ENCODE results near the gene BIRC6. TPM values are rescaled to one million over a fixed set of nuclear protein-coding genes. Genes with fewer than 3 reads are reported as not detected.

Gene BIRC6
- total and polyA plus RNA-seq, 2 of the 8 experiments (the other 6 are each of a cell fraction or from before 2014, with no cell fraction given) = 32.5 to 69.5 TPM

DNA sequence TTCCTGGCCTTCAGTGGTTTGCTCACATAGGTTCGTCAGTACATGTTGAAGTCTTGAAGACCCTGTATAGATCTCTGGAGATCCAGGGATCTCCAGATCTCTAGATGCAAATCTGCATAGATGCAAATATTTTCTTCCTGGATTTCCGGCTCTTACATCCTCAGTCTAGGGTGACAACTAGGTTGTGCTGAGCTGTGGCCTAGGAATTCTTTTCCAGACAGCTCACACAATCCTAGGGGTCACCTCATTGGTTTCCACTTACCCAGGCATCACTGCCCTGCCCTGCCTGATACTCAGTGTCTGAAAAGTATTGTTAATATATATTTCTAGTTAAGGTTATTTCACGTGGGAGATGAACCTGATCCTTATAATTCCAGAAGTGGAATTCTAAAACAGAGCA, 165.9 kb downstream of the BIRC6 start:
- DNase-seq (ENCODE audit: low read depth in 1 of 2, low spot score in 2 of 2) (no peak), FAIRE-seq (no peak)
- Histone ChIP-seq H3K27ac (ENCODE audit: low read depth, low read length) (no peak overlapping the region), H3K56ac (replicated peaks; ENCODE audit: insufficient read length, low read depth, low read length) (no peak overlapping the region), H3K23ac (ENCODE audit: insufficient read length) (no peak overlapping the region), H2AFZ (ENCODE audit: low read length) (no peak overlapping the region), H4K91ac (replicated peaks; ENCODE audit: insufficient read length, low read length) (no peak overlapping the region), H3K18ac (ENCODE audit: extremely low read depth, low read length) (no peak overlapping the region), H3K4me1 (replicated peaks in 1 of 4; ENCODE audit: control insufficient read depth in 3 of 4, insufficient read depth in 4 of 4, low read length in 3 of 4) (no peaks in the 10 kb centered on the region), H3K14ac (ENCODE audit: insufficient read length) (no peak overlapping the region), H3K79me2 (ENCODE audit: control insufficient read depth in 1 of 2, insufficient read depth in 2 of 2, low read length in 2 of 2) (no peaks in the 10 kb centered on the region), H3K9me3 (ENCODE audit: insufficient read depth in 2 of 2, low read depth in 1 of 2, low read length in 1 of 2) (no peaks in the 10 kb centered on the region), H4K8ac (ENCODE audit: extremely low read depth, insufficient read depth, low read length) (no peak overlapping the region), H2BK5ac (ENCODE audit: low read depth, low read length) (no peak overlapping the region), H2BK15ac (ENCODE audit: low read length) (no peak overlapping the region), H3K79me1 (ENCODE audit: low read depth, low read length) (no peaks in the 10 kb centered on the region), H3K27me3 (replicated peaks in 1 of 4; ENCODE audit: control insufficient read depth in 3 of 4, extremely low read depth in 1 of 4, insufficient read depth in 3 of 4, low read length in 3 of 4) (no peaks in the 10 kb centered on the region), H4K20me1 (replicated peaks in 1 of 2; ENCODE audit: control insufficient read depth in 1 of 2, insufficient read depth in 2 of 2, low read length in 2 of 2) (peaks cover 0 to 2% of the 10 kb centered on the region in 2 experiments), H2BK20ac (ENCODE audit: low read length) (no peak overlapping the region), H3K36me3 (ENCODE audit: control insufficient read depth in 2 of 4, insufficient read depth in 4 of 4, low read length in 3 of 4) (peaks cover 6 to 60% (median 25%) of the 10 kb centered on the region in 4 experiments), H3K23me2 (ENCODE audit: low read depth, low read length) (no peaks in the 10 kb centered on the region), H3K4me2 (ENCODE audit: insufficient read depth in 1 of 2, low read depth in 2 of 2, low read length in 2 of 2) (no peak overlapping the region), H2AK5ac (ENCODE audit: low read depth, low read length) (no peak overlapping the region), H2BK12ac (ENCODE audit: low read depth, low read length) (no peak overlapping the region), H3K4me3 (ENCODE audit: extremely low read depth in 1 of 4, insufficient read depth in 2 of 4, low read depth in 3 of 4, low read length in 4 of 4) (no peak overlapping the region), H3K4ac (replicated peaks; ENCODE audit: insufficient read length, low read depth, low read length) (no peak overlapping the region), H4K5ac (ENCODE audit: insufficient read length, low read depth, low read length) (no peak overlapping the region), H3K9ac (replicated peaks in 1 of 4; ENCODE audit: extremely low read depth in 1 of 4, low read depth in 3 of 4, low read length in 3 of 4) (no peak overlapping the region), H2BK120ac (replicated peaks; ENCODE audit: low read depth, low read length) (no peak overlapping the region)
- TF ChIP-seq SIX5 (IDR thresholded peaks at IDR 0.05; ENCODE audit: low read depth, low read length) (no peak), SIRT6 (IDR thresholded peaks at IDR 0.05; ENCODE audit: low read length) (no peak), SUZ12 (IDR thresholded peaks at IDR 0.05; ENCODE audit: low read length) (no peak), RFX5 (IDR thresholded peaks at IDR 0.05; ENCODE audit: borderline replicate concordance, low read depth, low read length) (no peak), SP1 (IDR thresholded peaks at IDR 0.05; ENCODE audit: low read depth, low read length) (no peak), SP4 (IDR thresholded peaks at IDR 0.05; ENCODE audit: low read length) (no peak), HDAC6 (IDR thresholded peaks at IDR 0.05; ENCODE audit: low read depth, low read length) (no peak), SIN3A (conservative IDR thresholded peaks at IDR 0.05 in 1 of 2, IDR thresholded peaks at IDR 0.05 in 1 of 2; ENCODE audit: low read depth in 1 of 2, low read length in 2 of 2) (no peak), TAF7 (optimal IDR thresholded peaks at IDR 0.05; ENCODE audit: borderline replicate concordance, low read depth, low read length) (no peak), JUN (IDR thresholded peaks at IDR 0.05; ENCODE audit: low read depth, low read length) (no peak), BACH1 (IDR thresholded peaks at IDR 0.05; ENCODE audit: low read length) (no peak)
- TF ChIP-seq, protein P1, sequence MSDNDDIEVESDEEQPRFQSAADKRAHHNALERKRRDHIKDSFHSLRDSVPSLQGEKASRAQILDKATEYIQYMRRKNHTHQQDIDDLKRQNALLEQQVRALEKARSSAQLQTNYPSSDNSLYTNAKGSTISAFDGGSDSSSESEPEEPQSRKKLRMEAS (IDR thresholded peaks at IDR 0.05) = no peak
- ChIA-PET CTCF (ENCODE audit: partially characterized antibody) (no interaction called here), POLR2A (ENCODE audit: partially characterized antibody) (no interaction called here)
- WGBS, 2 experiments (ENCODE audit: extremely low coverage in 1 of 2, insufficient coverage in 1 of 2, insufficient read length in 1 of 2, insufficient replicate concordance in 2 of 2, low coverage in 1 of 2, low lambda C conversion rate in 2 of 2, missing lambda C conversion rate in 1 of 2) = 90% methylated on average over 3 of the region's 3 CpGs; no CpG with 5 or more reads in 1 of the 2 experiments

All from H1 (cell line).